ENCODE measurements around the gene AKAP7.

DNA sequence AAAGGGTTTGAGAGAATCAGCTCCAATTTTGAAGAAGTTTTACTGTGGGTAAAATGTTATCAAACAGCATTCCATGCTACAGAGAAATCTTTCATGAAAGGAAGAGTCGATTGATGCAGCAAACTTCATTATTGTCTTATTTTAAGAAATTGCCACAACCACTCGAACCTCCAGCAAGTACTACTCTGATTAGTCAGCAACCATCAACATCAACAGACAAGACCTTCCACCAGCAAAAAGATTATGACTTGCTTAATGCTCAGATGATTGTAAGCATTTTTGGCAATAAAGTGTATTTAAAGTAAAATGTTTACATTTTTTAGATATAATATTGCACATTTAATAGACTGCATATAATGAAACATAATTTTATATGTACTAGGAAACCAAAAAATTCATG, 87.5 kb downstream of the AKAP7 start:
- TF ChIP-seq, protein P1, sequence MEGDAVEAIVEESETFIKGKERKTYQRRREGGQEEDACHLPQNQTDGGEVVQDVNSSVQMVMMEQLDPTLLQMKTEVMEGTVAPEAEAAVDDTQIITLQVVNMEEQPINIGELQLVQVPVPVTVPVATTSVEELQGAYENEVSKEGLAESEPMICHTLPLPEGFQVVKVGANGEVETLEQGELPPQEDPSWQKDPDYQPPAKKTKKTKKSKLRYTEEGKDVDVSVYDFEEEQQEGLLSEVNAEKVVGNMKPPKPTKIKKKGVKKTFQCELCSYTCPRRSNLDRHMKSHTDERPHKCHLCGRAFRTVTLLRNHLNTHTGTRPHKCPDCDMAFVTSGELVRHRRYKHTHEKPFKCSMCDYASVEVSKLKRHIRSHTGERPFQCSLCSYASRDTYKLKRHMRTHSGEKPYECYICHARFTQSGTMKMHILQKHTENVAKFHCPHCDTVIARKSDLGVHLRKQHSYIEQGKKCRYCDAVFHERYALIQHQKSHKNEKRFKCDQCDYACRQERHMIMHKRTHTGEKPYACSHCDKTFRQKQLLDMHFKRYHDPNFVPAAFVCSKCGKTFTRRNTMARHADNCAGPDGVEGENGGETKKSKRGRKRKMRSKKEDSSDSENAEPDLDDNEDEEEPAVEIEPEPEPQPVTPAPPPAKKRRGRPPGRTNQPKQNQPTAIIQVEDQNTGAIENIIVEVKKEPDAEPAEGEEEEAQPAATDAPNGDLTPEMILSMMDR (IDR thresholded peaks at IDR 0.05), result no peak
- no peak for TF ChIP-seq POLR2A (IDR thresholded peaks at IDR 0.05)

Measured in testis (tissue), 2 donors.